SK-N-SH treated with all-trans-retinoic acid at 6 μM for 48 hours (cell line): Measurements from ENCODE around the gene IFT172.

Source experiments
- ESRRG ChIP-seq: fragments of 250-450 bp; sonication (Bioruptor Pico); IDR thresholded peaks from 2 replicates; pipeline ENCODE4 v1.6.1; 2021; ENCODE audit warnings: mild to moderate bottlenecking
- ISL1 ChIP-seq: fragments of 250-450 bp; sonication (Bioruptor Pico); IDR thresholded peaks from 2 replicates; pipeline ENCODE4 v2.1.2; 2022; ENCODE audit warnings: mild to moderate bottlenecking, moderate library complexity
- PATZ1 ChIP-seq: fragments of 250-450 bp; sonication (Bioruptor Pico); IDR thresholded peaks from 2 replicates; pipeline ENCODE4 v1.8.0; 2020; ENCODE audit warnings: mild to moderate bottlenecking, moderate library complexity, borderline replicate concordance
- RARB ChIP-seq: fragments of 250-450 bp; sonication (Bioruptor Pico); IDR thresholded peaks from 2 replicates; pipeline ENCODE4 v1.8.0; 2021; ENCODE audit warnings: mild to moderate bottlenecking, moderate library complexity
- TCF4 ChIP-seq: fragments of 250-450 bp; sonication (Bioruptor Pico); IDR thresholded peaks from 2 replicates; pipeline ENCODE4 v1.8.0; 2021; ENCODE audit warnings: mild to moderate bottlenecking, moderate library complexity, borderline replicate concordance
- TF ChIP-seq, protein P1 (sequence below): fragments of 250-450 bp; sonication (Bioruptor Pico); IDR thresholded peaks from 2 replicates; pipeline ENCODE4 v1.5.0; 2020; ENCODE audit warnings: mild to moderate bottlenecking, moderate library complexity

DNA sequence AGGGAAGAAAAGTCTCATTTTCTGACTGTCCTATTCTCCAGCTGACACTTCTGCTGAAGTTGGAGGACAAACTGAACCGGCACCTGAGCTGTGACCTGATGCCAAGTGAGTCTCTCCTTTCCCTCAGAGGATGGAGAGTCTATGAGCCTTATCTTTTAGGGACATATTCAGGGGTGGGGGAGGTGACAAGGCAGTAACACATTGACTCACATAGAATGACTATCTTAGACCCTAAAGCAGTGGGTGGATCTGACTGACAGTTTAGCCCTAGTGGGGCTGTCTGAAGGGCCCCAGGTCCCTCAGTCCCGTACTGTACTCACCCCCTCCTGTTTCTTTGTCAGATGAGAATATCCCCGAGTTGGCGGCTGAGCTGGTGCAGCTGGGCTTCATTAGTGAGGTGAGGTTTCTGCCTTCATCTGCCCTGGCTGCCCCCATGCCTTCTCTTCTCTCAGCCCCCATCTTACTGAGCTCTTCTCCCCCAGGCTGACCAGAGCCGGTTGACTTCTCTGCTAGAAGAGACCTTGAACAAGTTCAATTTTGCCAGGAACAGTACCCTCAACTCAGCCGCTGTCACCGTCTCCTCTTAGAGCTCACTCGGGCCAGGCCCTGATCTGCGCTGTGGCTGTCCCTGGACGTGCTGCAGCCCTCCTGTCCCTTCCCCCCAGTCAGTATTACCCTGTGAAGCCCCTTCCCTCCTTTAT lies 48.2 kb downstream of the IFT172 start:
- no peak for TF ChIP-seq RARB (CRISPR knock-in tag)
- no peak for TF ChIP-seq TCF4 (CRISPR knock-in tag)
- no peak for TF ChIP-seq PATZ1 (CRISPR knock-in tag)
- TF ChIP-seq, protein P1, sequence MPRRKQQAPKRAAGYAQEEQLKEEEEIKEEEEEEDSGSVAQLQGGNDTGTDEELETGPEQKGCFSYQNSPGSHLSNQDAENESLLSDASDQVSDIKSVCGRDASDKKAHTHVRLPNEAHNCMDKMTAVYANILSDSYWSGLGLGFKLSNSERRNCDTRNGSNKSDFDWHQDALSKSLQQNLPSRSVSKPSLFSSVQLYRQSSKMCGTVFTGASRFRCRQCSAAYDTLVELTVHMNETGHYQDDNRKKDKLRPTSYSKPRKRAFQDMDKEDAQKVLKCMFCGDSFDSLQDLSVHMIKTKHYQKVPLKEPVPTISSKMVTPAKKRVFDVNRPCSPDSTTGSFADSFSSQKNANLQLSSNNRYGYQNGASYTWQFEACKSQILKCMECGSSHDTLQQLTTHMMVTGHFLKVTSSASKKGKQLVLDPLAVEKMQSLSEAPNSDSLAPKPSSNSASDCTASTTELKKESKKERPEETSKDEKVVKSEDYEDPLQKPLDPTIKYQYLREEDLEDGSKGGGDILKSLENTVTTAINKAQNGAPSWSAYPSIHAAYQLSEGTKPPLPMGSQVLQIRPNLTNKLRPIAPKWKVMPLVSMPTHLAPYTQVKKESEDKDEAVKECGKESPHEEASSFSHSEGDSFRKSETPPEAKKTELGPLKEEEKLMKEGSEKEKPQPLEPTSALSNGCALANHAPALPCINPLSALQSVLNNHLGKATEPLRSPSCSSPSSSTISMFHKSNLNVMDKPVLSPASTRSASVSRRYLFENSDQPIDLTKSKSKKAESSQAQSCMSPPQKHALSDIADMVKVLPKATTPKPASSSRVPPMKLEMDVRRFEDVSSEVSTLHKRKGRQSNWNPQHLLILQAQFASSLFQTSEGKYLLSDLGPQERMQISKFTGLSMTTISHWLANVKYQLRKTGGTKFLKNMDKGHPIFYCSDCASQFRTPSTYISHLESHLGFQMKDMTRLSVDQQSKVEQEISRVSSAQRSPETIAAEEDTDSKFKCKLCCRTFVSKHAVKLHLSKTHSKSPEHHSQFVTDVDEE: no peak
- TF ChIP-seq ESRRG (CRISPR knock-in tag): no peak
- TF ChIP-seq ISL1 (CRISPR knock-in tag): no peak
